ENCODE measurements around the gene ZBTB7B.
"Not testable (repeated sequence)": the region's sequence is repeated elsewhere in the genome, so short reads cannot be mapped to it uniquely, and the experiment has no call there.

Gene ZBTB7B

GRCh38 chr1:154989195-154989860 is 13.3 kb upstream of the ZBTB7B start:
- DNase-seq = no peak

GRCh38 chr1:154990276-154990675 is 12.3 kb upstream of the ZBTB7B start:
- no peak for DNase-seq

- peak; percentile 47 for DNase-seq
These were observed 9.7 kb upstream of the ZBTB7B start for GRCh38 chr1:154992721-154993571.

DNA sequence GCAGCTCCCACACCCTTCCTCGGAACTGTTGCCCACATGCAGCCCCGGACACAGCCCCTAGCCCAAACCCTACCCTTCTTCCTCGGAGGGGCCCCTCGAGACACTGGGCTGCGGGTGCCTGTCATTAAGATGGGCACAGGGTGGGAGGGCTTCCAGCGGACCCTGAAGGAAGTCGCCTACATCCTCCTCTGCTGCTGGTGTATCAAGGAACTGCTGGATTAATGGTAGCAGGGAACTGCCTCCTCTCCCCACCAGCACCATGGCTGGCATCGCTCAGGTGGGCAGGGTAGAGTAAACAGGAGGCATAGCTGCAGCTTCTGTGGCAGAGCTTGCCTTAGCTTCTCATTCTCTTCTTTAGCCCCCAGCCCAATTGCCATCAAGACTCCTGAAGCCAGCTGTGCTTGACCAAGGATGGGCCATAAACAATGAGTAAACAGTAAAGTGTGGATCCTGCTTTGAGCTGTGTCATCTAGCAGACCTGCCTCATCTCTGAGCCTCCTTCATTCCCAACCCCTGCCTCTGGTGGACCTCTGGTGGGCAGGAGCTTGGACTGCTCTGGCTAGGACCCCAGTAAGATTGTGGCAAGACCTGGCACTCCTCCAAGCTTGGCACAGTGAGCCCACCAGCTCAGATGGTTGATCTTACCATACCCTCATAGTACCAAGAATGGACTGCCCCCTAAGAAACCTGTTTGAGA is 8.9 kb upstream of the ZBTB7B start, which contains the start of gene LENEP:
Gene LENEP, plus strand, starts transcription at position 15 of the 697 bp plus-strand sequence. Its CDS starts 22 bp downstream, at position 37.
- DNase-seq = no peak

DNA sequence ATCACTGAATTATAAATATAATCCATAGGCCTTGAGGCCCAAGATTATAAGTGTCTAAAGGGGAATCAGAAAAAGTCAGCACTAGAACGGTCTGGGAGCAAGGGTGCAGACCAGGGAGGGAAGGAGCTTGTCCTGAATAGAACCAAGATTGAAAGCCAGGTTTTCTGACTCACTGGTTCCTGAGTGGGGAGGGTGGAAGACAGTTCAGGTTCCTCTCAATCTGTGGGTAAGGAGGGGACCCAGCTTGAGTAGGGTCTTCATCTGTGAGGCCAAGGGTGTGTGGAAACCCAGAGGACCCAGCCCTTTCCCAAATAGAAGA is 8.4 kb upstream of the ZBTB7B start:
- DNase-seq = no peak

DNA sequence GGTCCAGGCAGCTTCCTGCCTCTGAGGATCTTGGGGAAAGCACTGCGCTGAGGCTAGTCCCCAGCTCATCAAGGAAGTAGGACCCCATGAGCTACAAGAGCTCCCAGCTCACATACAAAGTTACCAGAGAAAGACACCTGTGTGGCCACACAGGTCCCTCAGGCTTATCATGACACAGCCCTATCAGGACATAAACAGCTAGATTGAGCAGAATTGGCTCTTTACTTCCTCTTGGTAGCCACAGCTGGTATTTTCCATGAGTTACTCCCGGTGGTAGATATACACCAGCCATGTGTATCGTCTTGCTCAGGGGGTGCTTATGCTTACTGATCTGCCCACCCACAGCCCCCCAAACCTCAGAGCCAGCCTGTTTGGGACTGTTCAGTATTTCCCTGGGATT is 8.0 kb upstream of the ZBTB7B start:
- DNase-seq = no peak

GRCh38 chr1:154995301-154995983 is 7.2 kb upstream of the ZBTB7B start:
- not testable (repeated sequence) for DNase-seq

DNA sequence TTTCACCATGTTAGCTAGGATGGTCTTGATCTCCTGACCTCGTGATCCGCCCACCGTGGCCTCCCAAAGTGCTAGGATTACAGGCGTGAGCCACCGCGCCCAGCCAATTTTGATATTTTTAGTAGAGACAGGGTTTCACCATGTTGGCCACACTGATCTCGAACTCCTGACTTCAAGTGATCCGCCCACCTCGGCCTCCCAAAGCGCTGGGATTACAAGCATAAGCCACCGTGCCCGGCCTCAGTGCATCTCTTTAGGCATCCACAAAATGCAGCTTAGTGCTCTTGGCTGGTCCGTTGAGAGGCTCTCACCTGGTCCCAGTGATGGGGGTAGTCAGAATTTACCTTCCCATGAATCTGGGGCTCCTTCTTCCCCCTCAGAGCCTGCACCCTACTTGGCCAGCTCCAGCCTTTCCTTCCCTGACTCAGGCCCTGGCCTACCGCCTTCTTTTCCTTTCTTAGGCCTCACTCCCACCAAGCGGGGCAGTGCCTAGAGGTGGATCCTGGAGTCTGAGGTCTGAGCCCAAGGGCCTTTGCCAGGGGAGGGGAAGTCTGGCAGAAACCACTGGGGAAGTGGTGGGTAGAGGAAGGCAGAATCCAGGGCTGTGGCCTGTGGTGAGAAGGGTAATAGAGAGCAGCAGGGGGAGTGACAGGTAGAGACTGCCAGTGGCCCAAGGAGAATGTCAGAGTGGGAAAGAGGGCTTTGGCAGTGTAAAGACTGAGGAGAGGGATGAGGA is 5.5 kb upstream of the ZBTB7B start:
- DNase-seq = peak; percentile 86

- DNase-seq = no peak
These were observed 4.3 kb upstream of the ZBTB7B start for GRCh38 chr1:154998201-154998780.

GRCh38 chr1:154998818-154999570 is 3.6 kb upstream of the ZBTB7B start:
- DNase-seq = peak; percentile 77

DNA sequence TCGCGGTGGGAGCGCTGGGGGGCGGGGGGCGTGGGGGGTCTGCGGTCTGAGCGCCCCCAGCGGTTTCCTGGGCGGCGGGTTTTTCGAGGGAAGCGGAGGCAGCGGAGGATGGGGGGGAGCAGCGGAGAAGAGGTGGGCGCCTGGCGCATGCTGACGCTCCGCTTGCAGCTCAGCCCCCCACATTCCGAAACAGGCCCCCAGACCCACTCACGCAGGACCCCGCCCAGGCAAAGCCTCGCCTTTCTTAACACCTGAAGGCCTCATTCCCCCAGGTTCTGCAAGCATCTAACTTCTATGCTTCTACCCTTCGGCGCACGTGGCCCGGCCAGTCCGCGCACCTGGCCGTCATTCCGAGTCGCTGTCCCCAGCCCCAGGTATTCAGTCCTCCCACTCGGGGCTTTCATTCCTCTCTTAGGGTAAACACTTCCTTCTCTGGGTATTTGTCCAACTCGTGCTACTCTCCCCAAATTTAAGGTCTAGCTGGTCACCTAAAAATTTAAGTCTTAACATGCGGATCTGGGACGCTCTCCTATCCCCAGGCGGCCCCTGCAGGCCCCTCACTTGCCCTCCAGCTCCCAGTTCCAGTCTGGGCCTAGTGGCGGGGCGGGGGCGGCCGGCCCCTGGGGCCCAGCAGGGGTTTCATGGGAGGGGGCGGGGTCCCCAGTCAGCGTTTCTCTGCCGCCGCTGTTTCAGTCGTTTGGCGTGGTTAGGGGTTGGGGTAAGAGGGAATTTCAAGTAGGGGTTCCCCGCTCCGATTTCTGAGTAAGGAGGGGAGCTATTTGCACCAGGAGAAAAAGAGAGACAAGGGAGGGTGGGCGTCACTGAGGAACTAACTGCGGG is 2.8 kb upstream of the ZBTB7B start:
- DNase-seq = peak; percentile 50

DNA sequence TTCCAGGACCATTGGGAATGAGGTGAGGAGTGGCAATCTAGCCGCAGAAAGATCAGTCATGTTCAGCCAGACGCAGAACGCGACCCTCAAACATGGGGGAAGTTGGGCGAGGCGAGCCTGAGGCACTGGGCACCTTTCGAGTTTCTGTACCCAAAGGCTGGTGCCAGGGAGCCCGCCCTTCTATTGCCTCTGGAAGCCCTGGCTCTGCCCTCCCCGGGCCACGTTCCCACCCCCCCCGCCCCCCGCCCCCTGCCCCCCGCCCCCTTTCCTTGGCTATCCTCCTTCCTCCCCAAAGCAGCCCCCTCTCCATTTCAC is 2.2 kb upstream of the ZBTB7B start:
- no peak for DNase-seq

DNA sequence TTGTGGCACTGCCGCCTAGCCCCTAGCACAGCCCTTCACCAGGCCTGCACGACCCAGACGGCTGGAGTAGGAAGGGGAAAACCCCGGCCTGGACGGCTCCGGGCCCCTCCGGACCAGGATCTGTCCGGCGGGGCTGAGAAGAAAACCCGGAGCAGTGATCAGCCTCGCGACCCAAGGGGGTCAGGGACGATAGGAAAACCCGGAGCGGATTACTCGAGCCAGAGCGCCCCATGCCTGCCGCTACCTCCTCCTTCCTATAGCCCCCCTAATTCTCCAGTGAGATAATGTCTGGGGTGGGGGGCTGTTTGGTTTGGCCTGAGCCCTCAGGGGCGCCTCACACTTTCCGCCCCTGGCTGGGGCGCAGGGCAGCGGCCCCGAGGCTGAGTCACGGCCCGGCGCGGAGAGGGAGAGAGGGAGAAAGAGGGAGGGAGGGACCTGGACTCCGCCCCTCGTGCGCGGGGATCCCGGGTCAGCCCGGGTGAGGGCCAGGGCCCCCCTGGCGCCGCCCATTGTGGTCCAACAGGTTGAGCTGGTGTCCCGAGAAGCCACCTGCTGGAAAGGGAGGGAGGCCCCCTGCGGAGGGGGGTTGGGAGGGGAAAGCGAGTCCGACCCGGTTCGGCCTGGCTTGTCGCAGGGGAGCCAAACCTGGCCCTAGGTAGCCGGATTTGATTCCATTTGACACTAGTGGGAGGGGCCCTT is 1.7 kb upstream of the ZBTB7B start:
- DNase-seq = peak; percentile 85

- DNase-seq = no peak
These were observed 1.3 kb upstream of the ZBTB7B start for GRCh38 chr1:155001425-155001674.

DNA sequence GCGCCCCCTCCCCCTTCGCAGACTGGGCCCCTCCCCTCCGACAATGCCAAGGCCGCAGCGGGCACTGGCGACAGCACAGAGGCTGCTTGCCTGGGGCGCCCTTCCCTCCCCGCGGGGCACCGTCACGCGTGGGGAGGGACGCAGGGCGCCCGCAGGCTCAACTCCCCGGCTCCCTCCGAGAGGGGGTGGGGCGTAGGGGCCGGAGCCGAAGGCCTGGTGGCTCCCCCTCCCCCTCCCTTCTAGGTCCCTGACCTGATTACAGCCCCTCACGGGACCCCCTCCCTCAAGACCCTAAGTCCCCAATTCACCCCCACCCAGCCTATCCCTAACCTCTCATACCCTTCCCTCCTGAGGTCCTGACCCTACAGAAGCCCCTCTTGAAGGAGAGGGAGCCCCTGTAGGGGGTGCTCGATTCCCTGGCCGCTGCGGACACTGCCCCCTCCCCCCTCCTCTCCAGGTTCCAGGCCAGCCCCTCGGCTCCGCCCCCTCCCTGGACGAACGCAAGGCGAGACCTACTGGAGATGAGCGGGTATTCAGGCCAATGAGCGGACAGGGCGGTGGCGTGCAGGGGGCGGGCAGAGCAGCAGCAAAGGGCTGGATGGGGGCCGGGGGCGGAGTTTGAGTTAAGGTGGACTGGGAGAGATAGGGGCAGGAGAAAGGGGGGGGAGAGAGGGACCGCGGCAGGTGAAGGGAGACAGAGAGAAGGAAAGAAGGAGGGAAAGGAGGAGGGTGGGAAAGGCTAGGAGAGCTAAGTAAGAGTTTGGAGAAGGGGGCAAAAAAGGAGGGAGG is 733 bp upstream of the ZBTB7B start:
- peak; percentile 97 for DNase-seq

- no peak for DNase-seq
These were observed 694 bp downstream of the ZBTB7B start for GRCh38 chr1:155003227-155003765.

DNA sequence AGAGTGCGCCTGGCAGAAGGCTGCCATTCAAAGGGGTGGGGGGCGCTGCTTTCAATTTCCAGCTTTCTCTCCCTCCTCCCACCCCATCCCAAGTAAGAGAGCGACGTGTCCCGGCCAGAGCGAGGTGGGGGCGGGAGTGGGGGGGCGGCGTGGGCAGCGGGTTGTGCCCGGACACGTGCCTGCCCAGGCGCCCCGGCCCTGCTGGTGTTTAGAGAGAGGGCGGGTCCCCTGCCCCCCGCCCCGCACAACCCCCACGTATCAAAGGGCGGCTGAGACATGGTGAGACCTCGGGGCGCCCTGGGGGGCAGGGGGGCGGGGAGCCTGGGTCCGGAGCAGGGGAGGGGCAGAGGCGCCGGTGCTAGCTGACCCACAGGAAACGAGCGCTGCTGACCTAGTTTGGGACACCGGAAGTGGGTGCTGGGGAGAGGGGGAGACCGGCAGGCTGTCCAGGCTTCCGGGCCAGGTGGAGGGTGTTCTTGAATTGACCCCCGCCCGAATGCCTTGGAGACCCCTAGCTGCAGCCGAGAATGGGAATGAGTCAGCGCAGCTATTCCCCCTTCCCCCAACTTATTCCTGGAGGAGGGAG is 1.3 kb downstream of the ZBTB7B start:
- DNase-seq = no peak

GRCh38 chr1:155004352-155005075 is 1.9 kb downstream of the ZBTB7B start:
- no peak for DNase-seq

Data from GDM1 (cell line).